CD14-positive monocyte (primary cell): ENCODE results near the gene SPATA25. TPM values are rescaled to one million over a fixed set of nuclear protein-coding genes. Genes with fewer than 3 reads are reported as not detected.

ENCODE experiments used
- DNase-seq, 3 donors: peaks; one replicate each; pipeline ENCODE4 v3.0.0-alpha.2; 2011 to 2022
- H2AFZ ChIP-seq: 2 replicates; pipeline ENCODE4 v1.6.0; 2012; ENCODE audit warnings: mild to moderate bottlenecking, low read depth, low read length, inconsistent platforms; ENCODE audit not compliant: insufficient read depth, poor library complexity, severe bottlenecking
- H3K27ac ChIP-seq, 2 donors: 1 replicate in 1 of 2; 2 replicates in 1 of 2; pipeline ENCODE4 v1.5.1; 2012 to 2013; ENCODE audit warnings: low read length in 2 of 2, control low read depth in 1 of 2, inconsistent platforms in 1 of 2, low read depth in 1 of 2, mild to moderate bottlenecking in 1 of 2
- H3K27me3 ChIP-seq, 2 donors: one replicate each; pipeline versions ENCODE4 v1.6.0 to v1.6.1; 2011 to 2013; ENCODE audit warnings: low read length in 2 of 2; ENCODE audit not compliant: control insufficient read depth in 2 of 2, insufficient read depth in 2 of 2
- H3K36me3 ChIP-seq, 2 donors: replicated peaks in 1 of 2; 1 replicate in 1 of 2; 2 replicates in 1 of 2; pipeline versions ENCODE4 v1.5.1 to v1.6.1; 2012 to 2013; ENCODE audit warnings: low read length in 2 of 2, control low read depth in 1 of 2, inconsistent platforms in 1 of 2, mild to moderate bottlenecking in 1 of 2; ENCODE audit not compliant: insufficient read depth in 2 of 2, control insufficient read depth in 1 of 2
- H3K4me1 ChIP-seq, 2 donors: 1 replicate in 1 of 2; 2 replicates in 1 of 2; pipeline versions ENCODE4 v1.5.1 to v1.6.1; 2012 to 2013; ENCODE audit warnings: low read length in 2 of 2, control low read depth in 1 of 2, inconsistent platforms in 1 of 2, mild to moderate bottlenecking in 1 of 2, moderate library complexity in 1 of 2; ENCODE audit not compliant: insufficient read depth in 2 of 2, control insufficient read depth in 1 of 2
- H3K4me2 ChIP-seq: replicated peaks from 2 replicates; pipeline ENCODE3; 2012; ENCODE audit warnings: low read length, moderate library complexity, mild to moderate bottlenecking; ENCODE audit not compliant: poor library complexity, severe bottlenecking; ENCODE audit errors: extremely low read depth
- H3K4me3 ChIP-seq, 3 experiments: fragments of 200-600 bp in 1 of 3; sonication (generic) in 1 of 3; replicated peaks in 1 of 3; 1 replicate in 2 of 3; 2 replicates in 1 of 3; pipeline ENCODE4 v1.5.1; 2011 to 2013; ENCODE audit warnings: low read length in 3 of 3, mild to moderate bottlenecking in 3 of 3, control low read depth in 2 of 3, low read depth in 2 of 3, inconsistent platforms in 1 of 3, moderate library complexity in 1 of 3
- H3K79me2 ChIP-seq: 2 replicates; pipeline ENCODE4 v1.6.0; 2012; ENCODE audit warnings: mild to moderate bottlenecking, control low read depth, inconsistent platforms, low read length, moderate library complexity; ENCODE audit not compliant: insufficient read depth
- H3K9ac ChIP-seq: 2 replicates; pipeline ENCODE4 v1.6.0; 2017; ENCODE audit warnings: low read length, mild to moderate bottlenecking; ENCODE audit not compliant: insufficient read depth, poor library complexity, severe bottlenecking
- H3K9me3 ChIP-seq, 2 donors: replicated peaks in 1 of 2; 1 replicate in 1 of 2; 2 replicates in 1 of 2; pipeline versions ENCODE4 v1.5.1 to v1.6.1; 2012 to 2013; ENCODE audit warnings: low read length in 2 of 2, control low read depth in 1 of 2; ENCODE audit not compliant: control insufficient read depth in 1 of 2, insufficient read depth in 1 of 2
- H4K20me1 ChIP-seq: 2 replicates; pipeline ENCODE4 v1.6.0; 2012; ENCODE audit warnings: mild to moderate bottlenecking, low read length, control low read depth, moderate library complexity; ENCODE audit not compliant: insufficient read depth
- H3K27ac Mint-ChIP-seq, 7 donors: one replicate each; pipeline ENCODE4 v1.8.0; 2020; ENCODE audit warnings: mild to moderate bottlenecking in 7 of 7, mixed read lengths in 7 of 7, moderate library complexity in 6 of 7, inconsistent platforms in 2 of 7
- H3K27me3 Mint-ChIP-seq, 3 donors: one replicate each; pipeline ENCODE4 v1.8.0; 2021 to 2022; ENCODE audit warnings: low read depth in 3 of 3, mild to moderate bottlenecking in 3 of 3, mixed read lengths in 3 of 3, moderate library complexity in 3 of 3, inconsistent platforms in 1 of 3
- H3K36me3 Mint-ChIP-seq, 2 donors: one replicate each; pipeline ENCODE4 v1.8.0; 2020; ENCODE audit warnings: mixed read lengths in 2 of 2, inconsistent platforms in 1 of 2, mild to moderate bottlenecking in 1 of 2
- H3K4me1 Mint-ChIP-seq: one replicate; pipeline ENCODE4 v1.8.0; 2020; ENCODE audit warnings: mild to moderate bottlenecking, mixed read lengths
- H3K4me3 Mint-ChIP-seq, 2 donors: one replicate each; pipeline ENCODE4 v1.8.0; 2020; ENCODE audit warnings: mild to moderate bottlenecking in 2 of 2, mixed read lengths in 2 of 2, moderate library complexity in 1 of 2
- H3K9me3 Mint-ChIP-seq, 7 donors: one replicate each; pipeline ENCODE4 v1.8.0; 2020 to 2022; ENCODE audit warnings: mixed read lengths in 7 of 7, mild to moderate bottlenecking in 6 of 7, moderate library complexity in 6 of 7, inconsistent platforms in 2 of 7
- WGBS: methylation state at CpG from one replicate; pipeline ENCODE4 v1.1.5; 2013; ENCODE audit warnings: missing lambda C conversion rate; ENCODE audit not compliant: insufficient coverage; 5-methylcytosine and 5-hydroxymethylcytosine counted together
- intact Hi-C, 2 donors: fragments of 100-400 bp; cut with micrococcal nuclease; formaldehyde crosslinking; loops; one replicate each; pipeline versions ENCODE4 v1.15.0 to v1.15.1; 2023
- polyA plus RNA-seq, 3 donors: library from polyadenylated mRNA; depleted of rRNA in 1 of 3; unstranded in 2 of 3; stranded (reverse) in 1 of 3; fragments of 300-500 nt in 2 of 3; fragments of >200 nt in 1 of 3; fragmentation: Illumina TruSeq in 2 of 3; gene quantifications; 1 replicate in 2 of 3; 2 replicates in 1 of 3; pipeline ENCODE4 v1.2.3, GENCODE V29; 2012 to 2021
- TF ChIP-seq, protein P1 (sequence below): fragments of 200-600 bp; IDR thresholded peaks from one replicate; pipeline ENCODE4 v1.8.0; 2022; ENCODE audit warnings: antibody characterized with exemption, mild to moderate bottlenecking

Gene SPATA25
- polyA plus RNA-seq, 3 donors: 0.76 TPM; not detected in 2

GRCh38 chr20:45925821-45926506 is 38.5 kb upstream of the SPATA25 start:
- H4K20me1 ChIP-seq: no peaks in the 10 kb centered on the region
- intact Hi-C loops: no loop called here
- no peaks in the 10 kb centered on the region for H3K36me3 ChIP-seq
- H3K27me3 ChIP-seq: no peaks in the 10 kb centered on the region
- TF ChIP-seq, protein P1, sequence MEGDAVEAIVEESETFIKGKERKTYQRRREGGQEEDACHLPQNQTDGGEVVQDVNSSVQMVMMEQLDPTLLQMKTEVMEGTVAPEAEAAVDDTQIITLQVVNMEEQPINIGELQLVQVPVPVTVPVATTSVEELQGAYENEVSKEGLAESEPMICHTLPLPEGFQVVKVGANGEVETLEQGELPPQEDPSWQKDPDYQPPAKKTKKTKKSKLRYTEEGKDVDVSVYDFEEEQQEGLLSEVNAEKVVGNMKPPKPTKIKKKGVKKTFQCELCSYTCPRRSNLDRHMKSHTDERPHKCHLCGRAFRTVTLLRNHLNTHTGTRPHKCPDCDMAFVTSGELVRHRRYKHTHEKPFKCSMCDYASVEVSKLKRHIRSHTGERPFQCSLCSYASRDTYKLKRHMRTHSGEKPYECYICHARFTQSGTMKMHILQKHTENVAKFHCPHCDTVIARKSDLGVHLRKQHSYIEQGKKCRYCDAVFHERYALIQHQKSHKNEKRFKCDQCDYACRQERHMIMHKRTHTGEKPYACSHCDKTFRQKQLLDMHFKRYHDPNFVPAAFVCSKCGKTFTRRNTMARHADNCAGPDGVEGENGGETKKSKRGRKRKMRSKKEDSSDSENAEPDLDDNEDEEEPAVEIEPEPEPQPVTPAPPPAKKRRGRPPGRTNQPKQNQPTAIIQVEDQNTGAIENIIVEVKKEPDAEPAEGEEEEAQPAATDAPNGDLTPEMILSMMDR: no peak
- no peaks in the 10 kb centered on the region for H3K79me2 ChIP-seq
- no peak overlapping the region for H2AFZ ChIP-seq
- H3K9ac ChIP-seq: no peak overlapping the region
- no peak for DNase-seq
- 78% methylated on average over 5 of the region's 9 CpGs for WGBS
- Mint-ChIP-seq H3K9me3 (no peaks in the 10 kb centered on the region), H3K4me1 (peaks cover 14% of the 10 kb centered on the region), H3K27ac (peak overlapping the region in 1 of 7 donors; percentile 24), H3K36me3 (no peaks in the 10 kb centered on the region), H3K27me3 (peaks cover 6 to 21% (median 10%) of the 10 kb centered on the region in 3 donors), H3K4me3 (no peak overlapping the region)
- H3K4me3 ChIP-seq: no peak overlapping the region
- no peak overlapping the region for H3K4me2 ChIP-seq
- no peaks in the 10 kb centered on the region for H3K9me3 ChIP-seq
- H3K27ac ChIP-seq: no peak overlapping the region
- H3K4me1 ChIP-seq: peaks cover 6 to 10% of the 10 kb centered on the region in 2 donors

- H3K27me3 Mint-ChIP-seq: peaks cover 6 to 21% (median 10%) of the 10 kb centered on the region in 3 donors
- no peak overlapping the region for H3K4me3 ChIP-seq
- H3K4me3 Mint-ChIP-seq: peak overlapping the region in 1 of 2 donors; percentile 49
- no peaks in the 10 kb centered on the region for H3K79me2 ChIP-seq
- H3K9me3 ChIP-seq: no peaks in the 10 kb centered on the region
- no peak overlapping the region for H3K9ac ChIP-seq
- TF ChIP-seq, protein P1: no peak
- H3K36me3 Mint-ChIP-seq: no peaks in the 10 kb centered on the region
- H3K4me1 ChIP-seq: peaks cover 14 to 17% of the 10 kb centered on the region in 2 donors
- H2AFZ ChIP-seq: no peak overlapping the region
- H3K27me3 ChIP-seq: no peaks in the 10 kb centered on the region
- 50% methylated on average over 10 of the region's 21 CpGs for WGBS
- peaks cover 0 to 2% (median 0%) of the 10 kb centered on the region in 7 donors for H3K9me3 Mint-ChIP-seq
- peak overlapping the region in 4 of 7 donors; percentile 7 to 63 (median 30) for H3K27ac Mint-ChIP-seq
- H3K4me1 Mint-ChIP-seq: peaks cover 22% of the 10 kb centered on the region
- H3K4me2 ChIP-seq: no peak overlapping the region
- H4K20me1 ChIP-seq: no peaks in the 10 kb centered on the region
- no peak for DNase-seq
- intact Hi-C loops: no loop called here
- H3K27ac ChIP-seq: no peak overlapping the region
- H3K36me3 ChIP-seq: no peaks in the 10 kb centered on the region
Measured at GRCh38 chr20:45924391-45925261, 37.2 kb upstream of the SPATA25 start.
